Measurements from ENCODE around the gene UNC79. TPM values are rescaled to one million over a fixed set of nuclear protein-coding genes. Genes with fewer than 3 reads are reported as not detected.

The UNC79 gene
- total and polyA plus RNA-seq, 2 donors (not counting 3 experiments of a cell fraction or from before 2014, with no cell fraction given), result not detected

GRCh38 chr14:93587330-93587729 is 156.6 kb downstream of the UNC79 start:
- ChIA-PET CTCF (no interaction called here), POLR2A (no interaction called here)
- no peaks in the 10 kb centered on the region for H3K4me1 ChIP-seq (ENCODE audit: control insufficient read depth, extremely low read depth, insufficient read depth, low read length)
- no peaks in the 10 kb centered on the region for H3K36me3 ChIP-seq (ENCODE audit: control insufficient read depth in 2 of 2, extremely low read depth in 1 of 2, insufficient read depth in 2 of 2, low read length in 2 of 2)
- H3K27me3 ChIP-seq (ENCODE audit: control insufficient read depth in 2 of 2, insufficient read depth in 2 of 2, low read length in 2 of 2), result no peaks in the 10 kb centered on the region
- no peaks in the 10 kb centered on the region for H3K9me1 ChIP-seq (replicated peaks; ENCODE audit: control insufficient read depth, extremely low read depth, insufficient read depth, low read length)
- FAIRE-seq (no peak), DNase-seq (ENCODE audit: low read depth, low spot score) (no peak)
- dilution Hi-C loops (cut with MboI; ENCODE audit: extremely low pct_ligation_motif_present, low sequenced_read_pairs) (no loop called here), intact Hi-C loops (cut with micrococcal nuclease) (no loop called here)
- no peaks in the 10 kb centered on the region for H3K9me3 ChIP-seq (replicated peaks; ENCODE audit: control insufficient read depth, insufficient read depth, low read length)
- no peak overlapping the region for H3K27ac ChIP-seq (ENCODE audit: insufficient read depth, low read depth, low read length)
- TF ChIP-seq POLR2A (IDR thresholded peaks at IDR 0.05; ENCODE audit: low read depth, low read length) (no peak), FOS (IDR thresholded peaks at IDR 0.05; ENCODE audit: borderline replicate concordance, insufficient read depth, low read length) (no peak), CTCF (IDR thresholded peaks at IDR 0.05; ENCODE audit: extremely low read depth in 1 of 2, insufficient read depth in 1 of 2, low read depth in 1 of 2, low read length in 2 of 2) (no peak), MYC (IDR thresholded peaks at IDR 0.05; ENCODE audit: low read depth, low read length) (no peak), JUN (IDR thresholded peaks at IDR 0.05; ENCODE audit: borderline replicate concordance, insufficient read depth, insufficient read length, low read depth) (no peak), GATA2 (IDR thresholded peaks at IDR 0.05; ENCODE audit: insufficient read depth, insufficient read length, low read depth, low read length) (no peak), EZH2 (IDR thresholded peaks at IDR 0.05; ENCODE audit: borderline replicate concordance, low read depth, low read length, severe bottlenecking) (no peak), POLR2AphosphoS5 (IDR thresholded peaks at IDR 0.05; ENCODE audit: insufficient read depth, low read depth, low read length) (no peak)
- TF ChIP-seq, protein P1, sequence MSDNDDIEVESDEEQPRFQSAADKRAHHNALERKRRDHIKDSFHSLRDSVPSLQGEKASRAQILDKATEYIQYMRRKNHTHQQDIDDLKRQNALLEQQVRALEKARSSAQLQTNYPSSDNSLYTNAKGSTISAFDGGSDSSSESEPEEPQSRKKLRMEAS (IDR thresholded peaks at IDR 0.05; ENCODE audit: insufficient read depth, insufficient read length), result no peak
- H2AFZ ChIP-seq (ENCODE audit: low read depth, low read length), result no peak overlapping the region
- no peaks in the 10 kb centered on the region for H3K79me2 ChIP-seq (ENCODE audit: control insufficient read depth, insufficient read depth, low read length)
- H4K20me1 ChIP-seq (replicated peaks; ENCODE audit: control insufficient read depth, extremely low read depth, insufficient read depth, low read length), result no peaks in the 10 kb centered on the region
- H3K9ac ChIP-seq (replicated peaks; ENCODE audit: extremely low read depth, insufficient read depth, low read length), result no peak overlapping the region
- no peak overlapping the region for H3K4me3 ChIP-seq (replicated peaks in 1 of 3; ENCODE audit: insufficient read depth in 1 of 3, low read depth in 1 of 3, low read length in 3 of 3)
- H3K4me2 ChIP-seq (ENCODE audit: insufficient read depth, low read length), result no peak overlapping the region
- no TSS peak for BruUV-seq (replicated peaks)

All from endothelial cell of umbilical vein (primary cell).